ENCODE measurements around the gene GRID2.

GRID2 gene

DNA sequence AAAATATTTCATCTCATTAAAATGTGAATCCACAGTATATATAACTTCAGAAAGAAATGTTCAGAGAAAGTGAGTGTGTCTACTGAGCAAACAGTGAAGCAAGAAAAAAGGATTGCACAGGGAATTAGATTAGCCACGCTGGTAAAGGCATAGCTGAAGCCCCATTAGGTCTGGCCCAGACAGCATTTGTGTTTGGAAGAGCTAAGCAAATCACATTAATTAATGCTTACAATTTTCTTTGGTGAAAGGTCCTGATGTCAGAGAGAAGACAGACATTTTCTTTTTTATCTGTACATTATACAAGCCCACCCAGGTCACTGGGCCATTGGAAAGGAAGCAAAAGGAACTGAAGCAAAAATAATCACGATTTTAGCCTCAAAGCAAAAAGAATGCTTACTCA, 354.6 kb downstream of the GRID2 start:
- in situ Hi-C loops (cut with HindIII; ENCODE audit: low sequenced_read_pairs), result no loop called here

DNA sequence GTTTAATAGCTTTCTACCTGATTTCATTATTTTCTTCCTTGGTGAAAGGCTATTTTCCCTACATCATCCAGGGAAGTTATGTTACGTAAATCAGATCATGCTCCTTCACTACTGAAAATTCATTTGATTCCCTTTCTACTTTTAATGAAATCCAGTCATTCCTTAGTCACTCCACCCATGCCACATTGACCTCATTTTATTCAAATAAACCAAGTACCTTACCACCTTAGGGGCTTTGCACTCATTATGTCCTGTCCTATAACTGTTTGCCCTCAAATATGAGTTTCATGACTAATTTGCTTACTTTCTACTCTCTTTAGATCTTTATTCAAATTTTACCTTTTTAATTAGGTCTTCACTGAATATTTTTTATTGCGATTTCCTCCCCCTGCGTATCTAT, 374.0 kb downstream of the GRID2 start:
- in situ Hi-C loops (cut with HindIII; ENCODE audit: low sequenced_read_pairs), result no loop called here

DNA sequence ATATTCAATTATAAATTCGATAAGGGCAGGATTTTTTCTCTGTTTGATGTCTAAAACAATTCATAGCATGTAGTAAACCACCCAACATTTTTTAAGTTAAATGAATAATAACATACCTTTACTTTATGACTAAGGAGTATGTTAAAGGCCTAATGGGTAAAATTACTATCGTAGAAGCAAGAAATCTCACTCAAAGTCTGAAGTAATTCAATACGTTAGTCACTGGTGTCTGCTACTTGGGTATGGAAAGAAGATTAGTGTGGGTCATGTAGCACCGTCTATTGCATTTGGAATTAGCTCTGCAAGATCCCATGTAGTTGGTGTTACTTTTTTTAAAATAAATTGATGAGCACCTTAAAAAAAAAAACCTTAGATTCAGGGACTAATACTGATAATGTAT, 374.5 kb downstream of the GRID2 start:
- in situ Hi-C loops (cut with HindIII; ENCODE audit: low sequenced_read_pairs), result no loop called here

DNA sequence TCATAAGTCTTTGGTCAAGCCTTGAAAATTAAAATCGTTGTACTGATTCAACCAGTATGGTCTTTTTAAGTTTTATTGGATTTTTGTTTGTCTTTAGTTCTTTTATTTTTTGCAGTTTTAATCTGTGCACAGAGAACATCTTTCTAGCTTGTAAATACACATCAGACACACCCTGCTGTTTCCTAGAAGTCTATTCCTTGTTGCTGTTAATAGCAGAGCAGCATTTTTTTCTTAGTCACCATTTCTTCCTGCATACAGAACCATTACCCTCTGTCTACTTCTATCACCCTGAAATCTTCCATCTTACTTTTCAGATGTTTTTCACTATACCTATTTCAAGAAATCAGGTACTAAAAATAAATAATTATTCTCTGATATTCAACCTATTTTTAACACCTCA, 375.4 kb downstream of the GRID2 start:
- in situ Hi-C loops (cut with HindIII; ENCODE audit: low sequenced_read_pairs), result no loop called here

DNA sequence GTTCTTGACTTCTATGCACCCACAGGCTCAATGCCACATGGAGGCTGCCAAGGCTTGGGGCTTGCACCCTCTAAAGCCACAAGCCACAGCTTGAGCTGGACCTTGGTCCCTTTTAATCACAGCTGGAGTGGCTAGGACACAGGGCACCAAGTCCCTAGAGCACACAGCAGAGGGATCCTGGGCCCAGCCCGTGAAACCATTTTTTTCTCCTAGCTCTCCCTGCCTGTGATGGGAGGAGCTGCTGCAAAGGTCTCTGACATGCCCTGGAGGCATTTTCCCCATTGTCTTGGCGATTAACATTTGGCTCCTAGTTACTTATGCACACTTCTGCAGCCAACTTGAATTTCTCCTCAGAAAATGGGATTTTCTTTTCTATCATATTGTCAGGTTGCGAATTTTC, 410.9 kb downstream of the GRID2 start:
- in situ Hi-C loops (cut with HindIII; ENCODE audit: low sequenced_read_pairs), result no loop called here

DNA sequence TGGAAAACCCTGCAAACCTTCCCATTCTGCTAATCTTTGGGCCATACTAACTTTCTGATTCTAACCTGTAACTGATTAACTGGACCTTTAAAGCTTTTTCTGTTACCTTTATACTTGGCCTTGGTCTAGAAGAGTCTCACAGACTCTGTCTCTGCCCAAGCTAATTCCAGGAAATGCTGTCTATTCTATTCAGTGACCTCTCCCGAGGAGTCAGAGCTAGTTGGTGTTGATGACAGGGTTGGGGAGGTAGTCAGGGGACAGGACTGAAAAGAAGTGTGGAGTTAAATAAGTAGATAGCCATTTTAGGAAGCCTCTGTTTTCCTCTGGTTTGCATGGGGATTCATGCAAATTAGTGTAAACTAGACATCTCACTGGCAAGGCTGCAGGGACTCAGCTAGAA, 429.5 kb downstream of the GRID2 start:
- in situ Hi-C loops (cut with HindIII; ENCODE audit: low sequenced_read_pairs), result no loop called here

DNA sequence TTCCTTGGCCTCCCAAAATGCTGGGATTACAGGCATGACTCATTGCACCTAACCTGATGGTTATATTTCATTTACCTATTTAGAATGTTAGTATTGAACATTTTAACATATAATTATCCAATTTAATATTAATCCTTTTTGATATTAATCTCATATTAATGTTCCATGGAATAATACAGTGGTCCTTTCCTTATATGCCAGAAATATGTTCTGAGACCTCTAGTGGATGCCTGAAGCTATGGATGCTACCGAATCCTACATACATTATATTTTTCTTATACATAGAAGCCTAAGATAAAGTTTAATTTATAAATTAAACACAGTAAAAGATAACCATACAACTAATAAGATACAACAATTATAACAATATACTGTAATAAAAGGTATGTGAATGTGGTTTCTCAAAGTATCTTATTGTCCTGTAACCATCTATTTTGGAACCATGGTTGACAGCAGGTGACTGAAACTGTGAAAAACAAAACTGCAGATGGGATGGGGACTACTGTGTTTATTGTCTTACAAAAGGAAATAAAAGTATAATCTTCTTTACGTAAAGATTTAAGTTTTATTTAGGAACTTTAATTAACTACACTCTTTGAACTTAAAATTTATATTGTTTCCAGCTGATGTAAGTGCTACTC, 431.4 kb downstream of the GRID2 start:
- in situ Hi-C loops (cut with HindIII; ENCODE audit: low sequenced_read_pairs), result no loop called here

DNA sequence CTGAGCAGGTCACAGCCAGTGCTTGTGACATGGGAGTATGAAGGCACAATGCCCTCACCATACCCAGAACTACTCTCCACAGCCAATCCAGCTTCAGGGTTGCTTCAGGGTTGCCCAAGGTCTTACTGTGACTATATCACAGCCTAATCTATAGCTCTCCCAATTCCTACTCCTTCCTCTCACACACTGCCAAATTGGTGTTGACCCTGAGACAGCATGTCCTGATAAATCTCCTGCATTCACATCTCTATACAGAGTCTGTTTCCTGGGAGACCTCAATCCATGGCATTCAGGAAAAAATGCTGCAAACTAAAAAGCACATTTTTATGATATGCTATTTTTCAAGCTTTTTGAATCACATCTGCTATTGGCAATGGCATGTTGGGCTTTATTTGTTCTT, 456.7 kb downstream of the GRID2 start:
- in situ Hi-C loops (cut with HindIII; ENCODE audit: low sequenced_read_pairs), result no loop called here

DNA sequence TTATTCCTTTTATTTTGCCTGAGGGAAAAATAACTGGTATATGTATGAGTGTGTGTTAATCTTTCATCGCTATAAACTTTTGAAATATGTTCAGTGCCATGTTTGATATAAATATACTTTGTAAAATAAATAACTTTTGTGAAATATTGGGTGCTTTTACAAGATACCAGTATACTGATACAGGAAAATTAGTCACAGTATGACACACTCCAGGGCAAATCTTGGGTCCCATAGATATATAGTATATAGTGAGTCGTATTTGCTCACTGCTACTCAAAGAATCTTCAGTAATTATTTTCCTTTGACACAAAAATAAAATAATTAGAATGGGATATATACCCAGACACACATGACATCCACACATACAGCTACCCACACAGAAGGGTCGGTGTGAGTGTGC, 472.3 kb downstream of the GRID2 start:
- in situ Hi-C loops (cut with HindIII; ENCODE audit: low sequenced_read_pairs), result no loop called here

DNA sequence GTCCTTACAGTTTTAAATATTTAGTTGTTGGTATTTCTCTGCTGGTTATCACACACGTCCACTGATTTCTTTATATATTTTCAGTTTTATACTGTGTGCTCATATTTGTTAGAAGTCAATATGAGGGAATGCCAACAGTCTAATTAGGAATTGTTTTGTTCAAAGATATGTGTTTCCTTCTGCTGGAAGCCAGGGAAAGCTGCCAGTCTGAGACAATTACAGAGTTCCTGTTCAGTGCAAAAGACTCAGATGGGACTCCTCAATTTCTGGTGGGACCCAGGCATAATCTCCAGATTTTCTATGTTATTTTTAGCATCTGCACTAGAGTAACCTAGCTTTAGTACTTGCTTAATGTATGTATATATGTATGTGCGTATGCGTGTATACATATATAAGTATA, 486.0 kb downstream of the GRID2 start:
- in situ Hi-C loops (cut with HindIII; ENCODE audit: low sequenced_read_pairs), result no loop called here

DNA sequence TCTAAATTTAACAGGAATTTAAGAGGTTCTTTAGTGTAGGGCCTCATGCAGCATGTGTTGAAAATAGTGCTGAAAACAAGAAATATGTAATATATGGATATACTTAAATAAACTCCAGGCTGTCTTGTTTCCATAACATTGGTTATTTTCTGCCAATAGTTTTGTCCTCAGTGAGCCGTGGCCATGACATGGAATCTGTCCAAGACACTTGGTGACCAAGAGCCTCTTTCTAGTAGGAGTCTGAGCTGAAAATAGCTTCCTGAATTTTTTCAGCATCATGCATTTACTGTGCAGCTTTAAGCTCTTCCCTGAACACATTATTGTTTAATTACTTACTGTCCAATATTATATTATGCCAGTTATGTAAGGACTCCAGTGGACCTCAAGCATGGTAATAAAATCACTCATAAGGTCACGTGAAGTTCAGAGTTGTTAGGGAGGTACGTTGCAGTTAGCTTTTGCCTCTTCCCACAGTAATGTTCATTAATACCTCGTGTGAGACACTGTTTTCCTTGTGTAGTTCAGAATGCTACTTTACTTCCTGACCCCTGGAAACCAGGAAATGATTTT, 488.2 kb downstream of the GRID2 start:
- in situ Hi-C loops (cut with HindIII; ENCODE audit: low sequenced_read_pairs), result no loop called here

DNA sequence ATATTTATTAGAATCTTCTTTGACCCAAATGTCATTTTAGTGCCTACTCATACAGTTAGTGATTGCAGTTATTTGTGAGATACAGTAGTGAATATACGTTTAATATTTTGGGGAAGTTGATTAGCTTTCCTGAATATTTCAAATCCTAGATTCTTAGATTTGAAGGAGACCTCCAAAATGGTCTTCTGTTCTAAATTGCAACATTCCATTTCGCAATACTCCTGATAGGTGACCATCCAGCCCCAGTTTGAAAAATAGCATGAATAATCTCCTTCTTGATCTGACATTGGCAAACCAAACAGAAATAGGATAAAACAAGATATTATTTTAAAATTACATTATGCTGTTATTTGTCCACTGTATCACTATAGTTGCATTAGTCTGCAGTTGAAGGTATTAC, 505.6 kb downstream of the GRID2 start:
- in situ Hi-C loops (cut with HindIII; ENCODE audit: low sequenced_read_pairs), result no loop called here

DNA sequence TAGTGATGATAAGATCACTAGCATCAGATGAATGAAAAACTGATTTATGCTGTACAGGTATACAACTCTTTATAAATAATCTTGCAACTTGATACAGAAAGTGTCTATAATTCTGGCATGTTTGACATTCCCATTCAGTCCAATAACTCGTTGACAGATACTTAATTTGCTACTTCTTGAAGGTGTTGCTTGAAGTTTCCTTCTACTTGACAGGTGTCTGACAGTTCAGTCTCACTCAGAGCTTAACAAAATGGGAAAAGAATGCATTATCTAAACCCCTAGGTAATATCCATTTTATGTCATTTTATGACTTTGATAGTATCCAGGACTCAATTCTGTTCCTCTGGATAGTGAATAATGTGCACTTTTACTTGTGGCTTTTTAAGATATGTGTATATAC, 508.9 kb downstream of the GRID2 start:
- in situ Hi-C loops (cut with HindIII; ENCODE audit: low sequenced_read_pairs), result no loop called here

DNA sequence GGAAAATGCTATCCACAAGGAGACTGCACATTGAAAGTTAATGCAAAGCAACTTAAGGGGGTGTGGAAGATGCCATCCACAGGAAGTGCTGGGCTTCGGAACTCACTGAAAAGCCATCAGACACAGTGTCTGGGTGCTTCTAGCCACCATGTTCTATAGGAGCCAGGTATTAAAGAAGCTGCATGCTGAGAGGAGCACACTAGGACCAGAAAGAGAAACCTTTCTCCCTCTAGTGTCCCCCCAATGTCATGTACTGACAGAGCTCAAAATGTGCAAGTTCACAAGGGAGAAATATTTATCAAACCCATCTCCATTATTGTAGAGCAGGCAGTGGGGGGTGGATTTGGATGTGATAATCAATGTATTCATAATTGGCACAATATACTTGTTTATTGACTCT, 510.9 kb downstream of the GRID2 start:
- in situ Hi-C loops (cut with HindIII; ENCODE audit: low sequenced_read_pairs), result no loop called here

DNA sequence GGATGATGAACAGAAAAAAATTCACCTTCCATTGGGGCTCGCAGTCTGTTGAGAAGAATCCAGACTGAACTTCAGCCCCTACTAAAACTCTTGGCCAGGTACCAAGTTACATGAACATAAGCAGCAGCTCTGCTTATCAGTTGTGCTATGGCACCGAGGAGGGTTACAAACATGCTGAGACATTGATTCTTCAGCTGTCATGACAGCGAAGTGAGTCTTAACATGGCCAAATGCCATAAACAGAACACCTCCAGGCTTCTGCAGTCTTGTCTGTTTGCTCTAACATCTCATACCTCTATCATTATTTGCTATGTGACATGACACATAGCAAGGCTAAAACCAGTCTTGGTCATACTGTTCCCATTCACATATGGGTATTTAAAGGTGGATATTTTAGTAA, 521.5 kb downstream of the GRID2 start:
- in situ Hi-C loops (cut with HindIII; ENCODE audit: low sequenced_read_pairs), result no loop called here

DNA sequence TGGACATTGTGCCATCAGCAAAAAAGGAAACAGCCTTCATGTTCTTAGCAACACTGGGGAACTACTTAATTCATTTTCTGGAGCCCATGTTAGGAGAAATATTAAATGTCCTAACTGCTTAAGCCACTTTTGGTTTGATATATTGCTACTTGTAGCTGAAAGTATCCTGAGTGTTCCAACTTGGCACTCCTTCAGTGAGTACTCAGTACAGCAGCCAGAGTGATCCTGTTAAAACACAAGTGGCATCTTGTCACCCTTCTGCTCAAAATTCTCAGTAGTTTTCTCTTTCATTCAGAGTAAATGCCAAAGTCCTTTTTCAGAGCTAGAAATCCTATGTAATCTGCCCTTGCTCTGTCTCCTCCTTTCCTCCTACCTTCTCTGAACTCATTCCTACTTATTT, 522.0 kb downstream of the GRID2 start:
- in situ Hi-C loops (cut with HindIII; ENCODE audit: low sequenced_read_pairs), result no loop called here

DNA sequence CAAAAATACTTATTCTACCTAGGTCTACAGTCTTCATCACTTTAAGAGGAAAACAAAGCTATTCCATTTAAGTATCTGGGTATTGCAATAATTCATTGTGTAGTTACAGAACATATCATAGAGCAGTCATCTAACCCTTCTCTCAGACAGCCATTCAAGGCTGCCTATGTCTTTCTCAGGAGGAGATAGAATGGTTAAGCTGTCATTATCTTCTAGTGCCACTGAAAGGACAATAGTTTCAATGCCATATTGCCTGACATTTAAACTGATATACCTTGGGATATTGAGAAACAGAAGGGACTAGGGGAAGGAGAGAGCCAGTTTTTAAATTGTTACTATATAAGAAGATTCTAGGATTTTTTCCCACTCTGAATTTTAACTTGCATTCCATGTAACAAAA, 527.0 kb downstream of the GRID2 start:
- in situ Hi-C loops (cut with HindIII; ENCODE audit: low sequenced_read_pairs), result no loop called here

DNA sequence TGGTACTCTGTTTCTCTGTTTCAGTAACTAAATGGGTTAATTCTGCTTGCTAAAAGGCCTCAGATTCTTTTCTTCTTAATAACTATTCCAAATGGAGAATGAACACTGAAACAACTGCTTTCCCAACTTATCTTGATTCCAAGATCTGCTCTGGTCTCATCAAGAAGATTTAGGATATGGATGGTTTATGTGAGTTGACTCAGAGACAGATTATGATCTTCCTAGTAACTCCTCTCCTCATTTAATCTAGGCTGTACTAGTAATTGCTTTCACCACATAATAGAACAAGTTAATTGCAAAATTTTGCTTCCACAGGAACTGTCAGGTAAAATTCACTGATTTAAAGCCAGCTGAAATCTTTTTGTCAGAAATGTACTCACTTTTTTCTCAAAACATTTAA, 537.1 kb downstream of the GRID2 start:
- in situ Hi-C loops (cut with HindIII; ENCODE audit: low sequenced_read_pairs), result no loop called here

DNA sequence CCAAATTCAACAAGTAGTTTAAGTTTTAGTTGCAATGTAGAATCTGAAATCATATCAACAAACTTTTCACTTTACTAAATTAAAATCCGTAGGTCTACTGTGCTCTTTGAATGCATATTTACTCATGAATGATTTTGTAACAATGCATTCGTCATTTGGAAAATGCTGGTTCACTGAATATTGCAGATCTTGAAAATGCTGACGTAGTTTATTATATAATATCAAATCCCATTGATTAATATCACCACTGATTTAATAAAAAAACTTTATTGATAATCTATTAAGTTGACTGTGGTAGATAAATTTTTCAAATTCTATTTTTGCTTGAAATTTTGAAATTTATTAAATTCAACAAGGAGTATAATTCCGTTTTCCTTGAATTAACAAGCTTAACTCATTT, 540.0 kb downstream of the GRID2 start:
- in situ Hi-C loops (cut with HindIII; ENCODE audit: low sequenced_read_pairs), result no loop called here

DNA sequence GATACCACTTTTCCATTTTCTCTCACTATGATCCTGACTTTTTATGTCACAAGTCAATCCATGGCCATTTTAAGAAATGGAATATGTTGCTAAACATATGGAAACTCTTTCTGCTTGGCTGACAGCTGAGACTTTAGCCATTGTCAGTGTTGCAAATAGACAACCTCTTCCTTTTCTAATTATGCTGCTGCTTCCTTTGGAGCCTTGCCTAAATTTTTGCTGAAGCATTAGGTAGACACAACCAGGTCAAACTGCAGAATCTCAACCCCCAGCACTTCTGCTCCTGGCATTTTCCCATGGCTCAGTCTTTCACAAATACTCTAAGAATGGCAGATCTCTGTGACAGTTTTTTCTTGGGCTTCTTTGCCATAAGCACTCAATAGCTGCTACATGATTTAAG, 543.3 kb downstream of the GRID2 start:
- in situ Hi-C loops (cut with HindIII; ENCODE audit: low sequenced_read_pairs), result no loop called here

DNA sequence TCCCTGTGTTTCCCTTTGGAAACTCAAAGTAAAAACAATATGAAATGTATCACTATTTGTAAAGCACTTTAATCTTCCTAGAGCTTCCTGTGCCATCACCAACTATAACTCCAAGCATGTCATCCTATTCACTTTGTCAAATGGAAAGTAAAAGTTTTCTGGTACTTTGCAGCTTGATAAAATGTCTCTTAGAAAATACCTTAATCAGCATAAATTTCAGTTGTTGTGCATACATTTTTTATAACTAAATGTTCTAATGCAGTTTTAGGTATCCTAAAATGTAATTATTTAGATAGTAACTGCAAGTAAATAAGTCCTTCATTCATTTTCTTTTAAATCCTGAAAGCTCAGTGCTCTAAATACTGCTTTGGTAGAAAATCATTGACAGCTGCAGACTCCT, 558.7 kb downstream of the GRID2 start:
- in situ Hi-C loops (cut with HindIII; ENCODE audit: low sequenced_read_pairs), result no loop called here

DNA sequence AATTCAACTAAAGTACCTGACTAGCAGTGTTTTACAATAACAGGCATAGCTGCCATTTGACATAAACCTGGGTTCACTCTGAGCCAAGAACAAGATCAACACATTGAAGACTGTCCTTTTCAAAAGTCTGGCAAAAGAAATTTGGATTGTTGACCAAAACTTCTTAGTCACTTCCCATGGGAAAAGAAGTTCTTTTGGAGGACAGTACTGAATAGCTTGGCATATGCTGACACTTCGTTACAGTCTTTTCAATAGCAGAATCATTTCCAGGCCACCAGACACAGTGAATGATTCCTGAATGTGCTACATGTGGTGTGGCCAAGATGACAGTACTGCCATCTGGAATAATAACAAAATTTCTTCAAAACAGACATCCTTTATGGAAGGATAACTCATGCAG, 560.3 kb downstream of the GRID2 start:
- in situ Hi-C loops (cut with HindIII; ENCODE audit: low sequenced_read_pairs), result no loop called here

DNA sequence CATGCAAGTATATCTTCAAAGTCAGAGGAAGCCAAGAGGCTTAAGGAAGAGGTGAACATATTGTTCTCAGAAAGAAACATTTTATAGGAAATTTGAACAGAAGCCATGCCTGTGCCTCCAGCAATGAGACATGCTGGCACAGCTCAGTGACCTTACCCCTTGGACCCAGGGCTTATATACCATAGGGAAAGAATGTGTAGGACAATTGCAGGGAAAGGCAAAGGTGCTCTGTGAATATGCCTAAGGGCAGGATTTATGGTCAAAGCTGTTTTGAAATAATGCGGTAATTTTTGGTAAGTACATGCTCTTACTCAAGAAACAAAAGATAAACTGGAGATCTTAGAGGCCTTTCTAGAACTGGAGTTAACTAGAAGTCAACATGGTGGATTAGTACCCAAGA, 568.8 kb downstream of the GRID2 start:
- in situ Hi-C loops (cut with HindIII; ENCODE audit: low sequenced_read_pairs), result no loop called here
